NOMO-1 treated with DMSO at 0.1 percent for 48 hours (cell line): Measurements from ENCODE around the gene STYXL2.
A peak's percentile ranks its signal among the peaks of the same experiment; 100 is the strongest.

Source experiments
- DNase-seq: peaks from one replicate; lab custom pipeline; 2025; ENCODE audit not compliant: unreplicated experiment; lab: John Stamatoyannopoulos, UW

The STYXL2 gene

GRCh38 chr1:167107456-167107855, 13.6 kb downstream of the STYXL2 start:
- DNase-seq, result no peak

- no peak for DNase-seq
Measured at GRCh38 chr1:167109125-167109524, 15.2 kb downstream of the STYXL2 start.

- DNase-seq, result no peak
Measured at GRCh38 chr1:167110586-167110985, 16.7 kb downstream of the STYXL2 start.

DNA sequence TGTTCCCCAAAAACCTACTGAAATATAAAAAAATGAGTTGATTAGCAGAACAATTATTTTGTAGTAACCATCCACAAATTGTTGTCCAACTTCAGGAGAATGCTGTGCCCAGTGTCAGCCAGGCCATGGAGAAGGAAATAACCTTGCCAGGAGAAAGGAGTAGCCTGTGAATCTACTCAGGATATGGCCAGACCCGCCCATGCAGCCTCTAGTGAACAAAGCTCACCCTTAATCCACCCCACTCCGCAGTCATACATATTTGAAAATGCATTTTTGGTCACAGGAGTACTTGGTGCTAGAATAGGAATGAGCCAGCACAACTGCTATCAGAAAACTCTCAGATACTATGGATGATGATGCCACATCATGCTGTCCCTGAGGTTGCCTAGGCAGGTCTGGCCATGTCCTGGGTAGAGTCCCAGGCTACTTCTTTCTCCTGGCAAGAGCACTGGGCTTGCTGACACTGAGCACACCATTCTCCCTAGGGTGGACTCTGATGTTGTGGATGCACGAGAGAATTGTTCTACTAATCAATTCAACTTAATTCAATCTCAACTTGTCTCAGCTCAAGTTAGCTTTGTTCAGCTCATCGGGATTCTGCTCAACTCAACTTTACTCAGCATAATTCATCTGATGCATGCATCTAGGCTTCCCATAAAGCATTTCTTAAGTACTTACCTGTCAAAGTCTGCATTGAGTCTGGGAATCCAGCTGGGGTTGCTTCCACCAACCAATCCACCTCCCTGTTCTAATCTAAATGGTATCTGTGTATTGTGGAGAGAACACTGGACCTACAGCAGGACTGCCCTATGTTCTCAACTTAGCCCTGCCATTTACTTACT, 18.2 kb downstream of the STYXL2 start:
- no peak for DNase-seq

- peak; percentile 10 for DNase-seq
Measured at GRCh38 chr1:167114725-167115124, 20.9 kb downstream of the STYXL2 start.

- no peak for DNase-seq
Measured at GRCh38 chr1:167115655-167116054, 21.8 kb downstream of the STYXL2 start.

DNA sequence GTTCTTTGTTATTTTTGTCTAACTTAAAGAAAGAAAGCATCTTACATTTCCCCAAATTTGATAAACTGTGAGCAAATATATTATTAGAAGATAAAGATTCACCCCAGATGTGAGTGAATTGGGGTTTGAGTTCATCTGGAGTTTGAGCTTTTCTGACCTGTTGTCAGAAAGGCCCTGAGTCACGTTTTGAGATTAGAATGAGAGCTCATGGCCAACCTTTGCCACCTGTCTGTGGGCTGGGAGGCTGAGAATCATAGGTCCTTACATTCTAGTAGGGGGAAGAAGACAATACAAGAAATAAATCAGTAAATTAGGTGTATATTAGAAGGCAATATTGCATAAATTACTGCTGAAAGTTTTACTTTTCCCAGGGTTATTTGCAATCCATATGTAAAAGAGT, 22.3 kb downstream of the STYXL2 start:
- DNase-seq, result no peak

GRCh38 chr1:167117225-167117624, 23.4 kb downstream of the STYXL2 start:
- no peak for DNase-seq

DNA sequence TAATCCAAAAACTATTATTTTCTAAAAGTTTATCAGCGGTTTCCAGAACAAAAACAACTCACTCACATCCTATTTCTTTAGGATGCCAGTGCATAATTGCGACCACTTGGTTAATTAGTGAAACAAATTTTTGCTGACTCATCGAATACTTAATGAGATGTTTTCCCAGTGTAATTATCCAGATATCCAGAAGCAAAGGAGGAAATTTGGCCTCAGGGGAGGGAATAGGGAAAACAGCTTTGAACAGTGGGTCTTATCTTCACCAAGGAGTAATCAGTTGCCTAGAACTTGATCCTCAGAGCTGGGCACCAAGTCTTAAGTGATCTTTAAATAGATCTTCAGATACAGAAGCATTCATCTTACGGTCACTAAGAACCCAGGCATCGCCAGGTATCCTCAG, 24.3 kb downstream of the STYXL2 start:
- DNase-seq, result no peak

DNA sequence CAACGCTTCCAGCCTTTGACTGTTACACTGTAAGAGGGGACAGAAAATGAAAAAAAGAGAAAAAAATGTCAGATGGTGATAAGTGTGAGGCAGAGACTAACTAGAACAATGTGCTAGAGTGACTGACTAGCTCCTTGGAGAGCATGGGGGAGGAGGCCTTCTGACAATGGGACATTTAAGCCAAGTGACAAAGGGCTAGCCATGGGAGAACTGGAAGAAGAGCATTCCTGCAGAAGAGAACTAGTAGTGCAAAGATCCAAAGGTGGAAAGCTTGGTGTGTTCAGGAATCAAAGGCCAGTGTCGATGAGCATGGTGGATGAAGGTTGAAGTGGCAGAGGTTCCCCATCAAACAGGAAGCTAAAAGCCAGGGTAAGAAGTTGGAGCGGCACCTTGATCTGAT, 25.8 kb downstream of the STYXL2 start:
- DNase-seq, result no peak

DNA sequence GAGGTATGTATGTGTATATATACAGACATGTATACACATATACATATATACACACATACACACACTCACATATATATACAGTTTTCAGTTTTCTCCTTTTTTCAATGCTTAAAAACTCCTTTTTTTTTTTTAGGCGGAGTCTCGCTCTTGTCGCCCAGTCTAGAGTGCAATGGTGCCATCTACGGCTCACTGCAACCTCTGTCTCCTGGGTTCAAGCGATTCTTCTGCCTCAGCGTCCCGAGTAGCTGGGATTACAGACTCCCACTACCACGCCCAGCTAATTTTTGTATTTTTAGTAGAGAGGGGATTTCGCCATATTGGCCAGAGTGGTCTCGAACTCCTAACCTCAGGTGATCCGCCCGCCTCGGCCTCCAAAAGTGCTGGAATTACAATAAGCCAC, 27.0 kb downstream of the STYXL2 start:
- DNase-seq, result peak; percentile 27

- peak; percentile 37 for DNase-seq
Measured at GRCh38 chr1:167121375-167122120, 27.7 kb downstream of the STYXL2 start.

DNA sequence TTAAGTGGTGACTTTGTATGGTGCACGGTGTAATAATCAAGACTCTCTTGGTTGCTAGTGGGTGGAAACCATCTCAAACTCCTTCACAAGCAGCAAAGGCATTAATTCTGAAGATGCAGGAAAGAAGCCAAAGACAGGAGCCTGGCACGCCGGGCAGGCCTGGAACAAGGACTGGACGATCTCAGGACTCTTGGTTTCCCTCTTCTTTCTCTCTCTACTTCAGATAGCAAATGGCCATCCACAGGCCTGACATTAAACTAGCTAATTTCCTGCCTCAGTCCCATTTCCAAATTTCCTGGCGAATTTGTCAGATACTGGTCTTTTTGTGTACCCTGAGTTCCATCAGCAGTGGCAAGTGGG, 28.2 kb downstream of the STYXL2 start:
- no peak for DNase-seq

GRCh38 chr1:167122568-167122967, 28.7 kb downstream of the STYXL2 start:
- no peak for DNase-seq

DNA sequence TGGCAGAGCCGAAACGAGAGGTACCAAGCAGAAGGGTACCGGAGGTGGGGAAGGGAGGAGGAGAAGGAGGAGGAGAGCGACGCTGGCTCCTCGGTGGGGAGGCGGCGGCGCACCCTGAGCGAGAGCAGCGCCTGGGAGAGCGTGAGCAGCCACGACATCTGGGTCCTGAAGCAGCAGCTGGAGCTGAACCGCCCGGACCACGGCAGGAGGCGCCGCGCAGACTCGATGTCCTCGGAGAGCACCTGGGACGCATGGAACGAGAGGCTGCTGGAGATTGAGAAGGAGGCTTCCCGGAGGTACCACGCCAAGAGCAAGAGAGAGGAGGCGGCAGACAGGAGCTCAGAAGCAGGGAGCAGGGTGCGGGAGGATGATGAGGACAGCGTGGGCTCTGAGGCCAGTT, 32.4 kb downstream of the STYXL2 start:
- DNase-seq, result no peak

DNA sequence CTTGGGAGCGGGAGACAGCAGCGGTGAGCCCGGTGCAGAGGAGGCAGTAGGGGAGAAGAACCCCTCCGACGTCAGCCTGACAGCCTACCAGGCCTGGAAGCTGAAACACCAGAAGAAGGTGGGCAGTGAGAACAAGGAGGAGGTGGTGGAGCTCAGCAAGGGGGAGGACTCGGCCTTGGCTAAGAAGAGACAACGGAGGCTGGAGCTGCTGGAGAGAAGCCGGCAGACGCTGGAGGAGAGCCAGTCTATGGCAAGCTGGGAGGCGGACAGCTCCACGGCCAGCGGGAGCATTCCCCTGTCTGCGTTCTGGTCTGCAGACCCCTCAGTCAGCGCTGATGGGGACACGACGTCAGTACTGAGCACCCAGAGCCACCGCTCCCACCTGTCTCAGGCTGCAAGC, 32.9 kb downstream of the STYXL2 start:
- no peak for DNase-seq

GRCh38 chr1:167127236-167127635, 33.4 kb downstream of the STYXL2 start:
- no peak for DNase-seq

DNA sequence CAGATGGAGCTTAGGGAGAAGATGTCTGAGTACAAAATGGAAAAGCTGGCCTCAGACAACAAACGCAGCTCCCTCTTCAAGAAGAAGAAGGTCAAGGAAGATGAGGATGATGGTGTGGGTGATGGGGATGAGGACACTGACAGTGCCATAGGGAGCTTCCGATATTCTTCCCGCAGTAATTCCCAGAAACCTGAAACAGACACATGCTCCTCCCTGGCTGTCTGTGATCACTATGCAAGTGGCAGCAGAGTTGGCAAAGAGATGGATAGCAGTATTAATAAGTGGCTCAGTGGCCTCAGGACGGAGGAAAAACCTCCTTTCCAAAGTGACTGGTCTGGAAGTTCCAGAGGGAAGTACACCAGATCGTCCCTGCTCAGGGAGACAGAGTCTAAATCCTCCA, 33.8 kb downstream of the STYXL2 start:
- no peak for DNase-seq

GRCh38 chr1:167128261-167129227, 34.7 kb downstream of the STYXL2 start:
- peak; percentile 10 for DNase-seq

DNA sequence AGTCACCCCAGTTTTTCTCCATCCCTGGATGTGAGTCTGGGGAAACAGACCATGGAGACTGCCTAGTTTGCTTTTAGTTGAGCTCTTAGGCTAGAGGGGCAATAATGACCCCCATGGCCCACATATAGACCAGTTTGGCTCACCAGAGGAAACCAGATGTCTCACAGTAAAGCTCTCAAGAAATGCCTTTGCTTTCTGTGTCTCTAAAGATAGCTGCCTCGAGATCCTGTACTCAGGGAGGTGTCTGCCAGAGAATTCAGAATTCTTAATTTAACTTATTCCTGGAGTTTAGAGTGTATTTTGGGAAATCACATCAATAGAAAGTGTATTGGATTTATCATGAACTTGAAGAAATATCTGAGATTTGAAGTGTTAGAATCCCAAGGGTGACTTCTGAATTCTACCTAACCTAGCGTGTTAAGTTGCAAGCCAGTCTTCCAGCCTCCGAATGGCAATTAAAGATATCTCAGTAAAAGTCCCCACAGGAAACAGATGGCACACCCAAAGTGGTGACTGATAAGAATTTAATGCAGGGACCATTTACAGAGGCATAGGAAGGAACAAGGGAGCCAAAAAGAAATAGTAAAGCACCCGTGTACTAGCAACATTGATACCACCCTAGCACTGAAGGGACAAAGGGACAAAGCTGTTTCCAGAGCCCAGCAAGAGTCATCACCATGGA, 37.1 kb downstream of the STYXL2 start:
- no peak for DNase-seq
